Astrocyte (in vitro differentiated cells and primary cell): ENCODE measurements around the gene MEP1A. TPM values are rescaled to one million over a fixed set of nuclear protein-coding genes. Genes with fewer than 3 reads are reported as not detected.

ENCODE experiments used
- DNase-seq: peaks from one replicate; pipeline ENCODE4 v3.0.0-alpha.2; 2010; ENCODE audit warnings: low read depth
- FAIRE-seq: peaks from 2 replicates; lab custom pipeline; 2011; peaks lifted over from hg19 to GRCh38; lab: Jason Lieb, UNC
- H2AFZ ChIP-seq: 2 replicates; pipeline ENCODE4 v1.6.0; 2012; ENCODE audit warnings: low read depth, low read length, inconsistent platforms
- H3K27ac ChIP-seq: 2 replicates; pipeline ENCODE4 v1.5.1; 2011; ENCODE audit warnings: low read depth, low read length, inconsistent platforms
- H3K27me3 ChIP-seq: 2 replicates; pipeline ENCODE4 v1.6.0; 2011; ENCODE audit warnings: low read length, inconsistent platforms; ENCODE audit not compliant: insufficient read depth
- H3K36me3 ChIP-seq: 2 replicates; pipeline ENCODE4 v1.5.1; 2011; ENCODE audit warnings: low read length, inconsistent platforms; ENCODE audit not compliant: insufficient read depth
- H3K4me1 ChIP-seq: 2 replicates; pipeline ENCODE4 v1.5.1; 2011; ENCODE audit warnings: low read length, inconsistent platforms; ENCODE audit not compliant: insufficient read depth
- H3K4me2 ChIP-seq: 2 replicates; pipeline ENCODE4 v1.6.0; 2012; ENCODE audit warnings: low read length, inconsistent platforms
- H3K4me3 ChIP-seq: 2 replicates; pipeline ENCODE4 v1.5.1; 2011; ENCODE audit warnings: low read depth, mild to moderate bottlenecking, low read length, inconsistent platforms; ENCODE audit not compliant: insufficient read depth
- H3K79me2 ChIP-seq: 2 replicates; pipeline ENCODE4 v1.6.0; 2012; ENCODE audit warnings: mild to moderate bottlenecking, low read length, inconsistent platforms; ENCODE audit not compliant: insufficient read depth
- H3K9ac ChIP-seq: 2 replicates; pipeline ENCODE4 v1.6.0; 2012; ENCODE audit warnings: mild to moderate bottlenecking, low read length, inconsistent platforms
- H3K9me3 ChIP-seq: 2 replicates; pipeline ENCODE4 v1.5.1; 2012; ENCODE audit warnings: low read depth, mild to moderate bottlenecking, low read length, inconsistent platforms; ENCODE audit not compliant: insufficient read depth
- H4K20me1 ChIP-seq: 2 replicates; pipeline ENCODE4 v1.6.0; 2012; ENCODE audit warnings: low read length, inconsistent platforms; ENCODE audit not compliant: insufficient read depth
- H3K27ac Mint-ChIP-seq: one replicate; pipeline ENCODE4 v1.8.0; 2021; ENCODE audit warnings: mild to moderate bottlenecking, mixed read lengths; ENCODE audit not compliant: unreplicated experiment
- H3K27me3 Mint-ChIP-seq: one replicate; pipeline ENCODE4 v1.8.0; 2021; ENCODE audit warnings: low read depth, mixed read lengths; ENCODE audit not compliant: unreplicated experiment
- H3K36me3 Mint-ChIP-seq: one replicate; pipeline ENCODE4 v1.8.0; 2021; ENCODE audit warnings: low read depth, mixed read lengths; ENCODE audit not compliant: unreplicated experiment
- H3K4me1 Mint-ChIP-seq: one replicate; pipeline ENCODE4 v1.8.0; 2021; ENCODE audit warnings: low read depth, mixed read lengths; ENCODE audit not compliant: unreplicated experiment
- H3K4me3 Mint-ChIP-seq: one replicate; pipeline ENCODE4 v1.8.0; 2021; ENCODE audit warnings: mild to moderate bottlenecking, moderate library complexity, mixed read lengths; ENCODE audit not compliant: unreplicated experiment
- H3K9me3 Mint-ChIP-seq: one replicate; pipeline ENCODE4 v1.8.0; 2021; ENCODE audit warnings: mild to moderate bottlenecking, mixed read lengths; ENCODE audit not compliant: unreplicated experiment
- EZH2 ChIP-seq: IDR thresholded peaks from 2 replicates; pipeline ENCODE4 v1.6.1; 2012; ENCODE audit warnings: mild to moderate bottlenecking, low read length, inconsistent platforms; ENCODE audit not compliant: insufficient read depth
- total RNA-seq: library from RNA; stranded (reverse); gene quantifications from 2 replicates; pipeline ENCODE4 v1.2.1, GENCODE V29; 2021
- TF ChIP-seq, protein P1 (sequence below): IDR thresholded peaks from 2 replicates; pipeline ENCODE4 v1.5.1; 2011; ENCODE audit warnings: low read depth, mild to moderate bottlenecking, inconsistent platforms, low read length, moderate library complexity; ENCODE audit not compliant: insufficient read depth

Gene MEP1A
- total RNA-seq, 1 donor from 2014 or later = not detected

DNA sequence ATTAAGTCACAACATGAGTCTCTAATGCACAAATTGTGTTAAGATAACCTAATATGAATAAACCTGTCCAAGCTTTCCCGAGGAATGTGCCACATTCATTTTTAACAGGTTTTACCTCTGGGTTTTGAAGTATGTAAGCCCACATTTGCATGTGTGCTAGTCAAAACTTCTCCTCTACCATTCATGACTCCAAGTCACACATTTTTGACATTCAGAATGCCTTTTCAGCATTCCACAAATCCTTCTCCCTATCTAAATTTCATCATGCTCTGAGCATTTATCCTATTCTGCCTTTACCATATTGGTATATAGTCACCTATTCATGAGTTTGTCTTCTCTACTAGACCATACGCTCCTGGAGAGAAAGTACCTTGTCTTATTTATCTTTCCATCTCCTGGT, 72.0 kb downstream of the MEP1A start:
- H3K36me3 Mint-ChIP-seq = no peaks in the 10 kb centered on the region
- FAIRE-seq = no peak

DNA sequence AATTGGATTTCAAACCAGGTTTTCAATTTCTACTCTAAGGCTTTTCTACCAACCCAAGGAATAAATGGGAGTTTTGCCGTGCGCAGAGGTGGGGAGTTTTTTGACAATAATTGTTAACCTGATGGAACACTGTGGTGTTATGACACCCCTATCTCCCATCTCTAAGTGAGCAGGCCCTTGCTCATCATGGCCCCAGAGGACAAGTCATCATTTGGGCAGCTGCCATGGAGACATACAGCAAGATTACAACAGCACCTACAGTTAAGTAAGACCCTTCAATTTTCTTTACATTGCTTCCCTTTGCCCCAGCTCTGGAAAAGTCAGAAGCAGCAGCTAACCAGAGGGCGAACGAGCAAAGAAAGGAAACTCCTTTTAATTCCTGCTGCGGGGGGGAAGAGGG, 74.2 kb downstream of the MEP1A start:
- Histone ChIP-seq H3K4me1 (no peaks in the 10 kb centered on the region), H3K79me2 (no peaks in the 10 kb centered on the region), H3K4me2 (no peak overlapping the region), H3K36me3 (no peaks in the 10 kb centered on the region), H3K9me3 (no peaks in the 10 kb centered on the region), H3K27me3 (no peaks in the 10 kb centered on the region), H3K27ac (no peak overlapping the region), H3K4me3 (no peak overlapping the region), H3K9ac (no peak overlapping the region), H2AFZ (no peak overlapping the region), H4K20me1 (no peaks in the 10 kb centered on the region)
- no peak for DNase-seq
- peaks cover 2% of the 10 kb centered on the region for H3K27me3 Mint-ChIP-seq
- TF ChIP-seq, protein P1, sequence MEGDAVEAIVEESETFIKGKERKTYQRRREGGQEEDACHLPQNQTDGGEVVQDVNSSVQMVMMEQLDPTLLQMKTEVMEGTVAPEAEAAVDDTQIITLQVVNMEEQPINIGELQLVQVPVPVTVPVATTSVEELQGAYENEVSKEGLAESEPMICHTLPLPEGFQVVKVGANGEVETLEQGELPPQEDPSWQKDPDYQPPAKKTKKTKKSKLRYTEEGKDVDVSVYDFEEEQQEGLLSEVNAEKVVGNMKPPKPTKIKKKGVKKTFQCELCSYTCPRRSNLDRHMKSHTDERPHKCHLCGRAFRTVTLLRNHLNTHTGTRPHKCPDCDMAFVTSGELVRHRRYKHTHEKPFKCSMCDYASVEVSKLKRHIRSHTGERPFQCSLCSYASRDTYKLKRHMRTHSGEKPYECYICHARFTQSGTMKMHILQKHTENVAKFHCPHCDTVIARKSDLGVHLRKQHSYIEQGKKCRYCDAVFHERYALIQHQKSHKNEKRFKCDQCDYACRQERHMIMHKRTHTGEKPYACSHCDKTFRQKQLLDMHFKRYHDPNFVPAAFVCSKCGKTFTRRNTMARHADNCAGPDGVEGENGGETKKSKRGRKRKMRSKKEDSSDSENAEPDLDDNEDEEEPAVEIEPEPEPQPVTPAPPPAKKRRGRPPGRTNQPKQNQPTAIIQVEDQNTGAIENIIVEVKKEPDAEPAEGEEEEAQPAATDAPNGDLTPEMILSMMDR = no peak
- no peak for TF ChIP-seq EZH2
- H3K27ac Mint-ChIP-seq = no peak overlapping the region
- H3K9me3 Mint-ChIP-seq = peaks cover 3% of the 10 kb centered on the region
- peaks cover 8% of the 10 kb centered on the region for H3K4me1 Mint-ChIP-seq
- no peak for FAIRE-seq
- H3K4me3 Mint-ChIP-seq = no peak overlapping the region
- H3K36me3 Mint-ChIP-seq = no peaks in the 10 kb centered on the region

More for the DNA sequence above, 72.0 kb downstream of the MEP1A start:
- no peak overlapping the region for H3K4me2 ChIP-seq
- Mint-ChIP-seq H3K27ac (no peak overlapping the region), H3K27me3 (no peaks in the 10 kb centered on the region), H3K9me3 (peaks cover 3% of the 10 kb centered on the region), H3K4me3 (no peak overlapping the region), H3K4me1 (peaks cover 16% of the 10 kb centered on the region)
- H3K27ac ChIP-seq = no peak overlapping the region
- no peak for DNase-seq
- H3K27me3 ChIP-seq = no peaks in the 10 kb centered on the region
- no peak overlapping the region for H2AFZ ChIP-seq
- no peaks in the 10 kb centered on the region for H4K20me1 ChIP-seq
- H3K79me2 ChIP-seq = no peaks in the 10 kb centered on the region
- no peaks in the 10 kb centered on the region for H3K4me1 ChIP-seq
- H3K36me3 ChIP-seq = no peaks in the 10 kb centered on the region
- no peak overlapping the region for H3K9ac ChIP-seq
- no peaks in the 10 kb centered on the region for H3K9me3 ChIP-seq
- TF ChIP-seq, protein P1 = no peak
- no peak for TF ChIP-seq EZH2
- no peak overlapping the region for H3K4me3 ChIP-seq

DNA sequence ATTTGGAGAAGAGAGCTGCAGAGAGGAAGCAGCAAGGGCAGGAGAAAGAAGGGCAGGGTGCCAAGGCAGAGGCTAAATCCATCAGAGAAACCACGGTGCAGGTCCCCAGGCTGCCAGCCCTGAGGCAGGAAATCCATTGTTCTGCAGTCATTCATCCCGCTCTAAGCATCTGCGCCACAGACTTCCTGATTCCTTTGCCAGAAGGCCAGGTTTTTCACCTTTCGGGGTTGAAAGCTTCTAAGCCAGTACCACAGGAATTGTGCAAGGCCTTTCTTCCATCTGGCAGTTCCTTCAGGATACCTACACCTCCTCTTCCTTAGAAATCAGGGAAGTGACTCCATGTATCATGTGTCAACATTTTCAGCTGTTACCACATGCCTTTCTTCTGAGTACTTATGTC, 82.9 kb downstream of the MEP1A start:
- TF ChIP-seq, protein P1 = no peak
- no peak for TF ChIP-seq EZH2
- peak overlapping the region; percentile 39 for H2AFZ ChIP-seq
- H3K4me1 Mint-ChIP-seq = peaks cover 9% of the 10 kb centered on the region
- no peaks in the 10 kb centered on the region for H3K9me3 Mint-ChIP-seq
- no peaks in the 10 kb centered on the region for H4K20me1 ChIP-seq
- no peak for FAIRE-seq
- peak; percentile 99 for DNase-seq
- H3K9ac ChIP-seq = no peak overlapping the region
- H3K27ac Mint-ChIP-seq = no peak overlapping the region
- peaks cover 2% of the 10 kb centered on the region for H3K27me3 Mint-ChIP-seq
- no peaks in the 10 kb centered on the region for H3K36me3 Mint-ChIP-seq
- no peaks in the 10 kb centered on the region for H3K27me3 ChIP-seq
- H3K4me2 ChIP-seq = peak overlapping the region; percentile 41
- H3K79me2 ChIP-seq = no peaks in the 10 kb centered on the region
- H3K27ac ChIP-seq = no peak overlapping the region
- no peak overlapping the region for H3K4me3 ChIP-seq
- H3K4me1 ChIP-seq = no peaks in the 10 kb centered on the region
- H3K9me3 ChIP-seq = no peaks in the 10 kb centered on the region
- H3K36me3 ChIP-seq = no peaks in the 10 kb centered on the region
- no peak overlapping the region for H3K4me3 Mint-ChIP-seq
